Endothelial cell of umbilical vein (primary cell): ENCODE results near the gene ADARB2. TPM values are rescaled to one million over a fixed set of nuclear protein-coding genes. Genes with fewer than 3 reads are reported as not detected.

Experiments used
- BruUV-seq: library from RNA; stranded (reverse); fragments of 400-500 nt; replicated peaks from 2 replicates; lab custom pipeline; 2021; lab: Mats Ljungman, UMichigan
- CTCF ChIA-PET: fragments of 300-600, 350-600 bp; sonication (Branson Sonifier 250); formaldehyde crosslinking; loops from one replicate; lab custom pipeline; 2021; ENCODE audit warnings: antibody characterized with exemption, inconsistent platforms; lab: Charles Lee
- POLR2A ChIA-PET: fragments of 300-600, 350-600 bp; sonication (Branson Sonifier 250); formaldehyde crosslinking; loops from one replicate; lab custom pipeline; 2021; ENCODE audit warnings: antibody characterized with exemption, inconsistent platforms; lab: Charles Lee
- DNase-seq: peaks from one replicate; pipeline ENCODE4 v3.0.0-alpha.2; 2011; ENCODE audit warnings: low read depth, low spot score
- FAIRE-seq: peaks from 2 replicates; lab custom pipeline; 2011; peaks lifted over from hg19 to GRCh38; lab: Jason Lieb, UNC
- H2AFZ ChIP-seq: 2 replicates; pipeline ENCODE4 v1.6.0; 2012; ENCODE audit warnings: low read depth, low read length, control low read depth, inconsistent platforms
- H3K27ac ChIP-seq: 2 replicates; pipeline ENCODE4 v1.5.1; 2011; ENCODE audit warnings: low read depth, mild to moderate bottlenecking, control low read depth, low read length, moderate library complexity; ENCODE audit not compliant: insufficient read depth
- H3K27me3 ChIP-seq, 2 experiments: 2 replicates each; pipeline versions ENCODE4 v1.6.0 to v1.6.1; 2011; ENCODE audit warnings: low read length in 2 of 2, mixed read lengths in 1 of 2; ENCODE audit not compliant: control insufficient read depth in 2 of 2, insufficient read depth in 2 of 2
- H3K36me3 ChIP-seq, 2 experiments: 2 replicates in 1 of 2; 3 replicates in 1 of 2; pipeline ENCODE4 v1.5.1; 2011; ENCODE audit warnings: low read length in 2 of 2, mild to moderate bottlenecking in 1 of 2, moderate library complexity in 1 of 2; ENCODE audit not compliant: control insufficient read depth in 2 of 2, insufficient read depth in 2 of 2; ENCODE audit errors: extremely low read depth in 1 of 2
- H3K4me1 ChIP-seq: 3 replicates; pipeline ENCODE4 v1.5.1; 2011; ENCODE audit warnings: mild to moderate bottlenecking, low read length; ENCODE audit not compliant: control insufficient read depth, insufficient read depth; ENCODE audit errors: extremely low read depth
- H3K4me2 ChIP-seq: 2 replicates; pipeline ENCODE4 v1.6.1; 2011; ENCODE audit warnings: low read length, control low read depth, mixed read lengths; ENCODE audit not compliant: insufficient read depth
- H3K4me3 ChIP-seq, 3 experiments: fragments of 200-600 bp in 1 of 3; sonication (generic), shearing (Covaris generic) in 1 of 3; replicated peaks in 1 of 3; 2 replicates each; pipeline ENCODE4 v1.5.1; 2011 to 2016; ENCODE audit warnings: control low read depth in 3 of 3, low read length in 3 of 3, mild to moderate bottlenecking in 2 of 3, inconsistent platforms in 1 of 3, low read depth in 1 of 3, moderate library complexity in 1 of 3; ENCODE audit not compliant: insufficient read depth in 1 of 3
- H3K79me2 ChIP-seq: 2 replicates; pipeline ENCODE4 v1.6.0; 2012; ENCODE audit warnings: low read length, inconsistent platforms; ENCODE audit not compliant: control insufficient read depth, insufficient read depth
- H3K9ac ChIP-seq: replicated peaks from 2 replicates; pipeline ENCODE3; 2011; ENCODE audit warnings: low read length, control low read depth; ENCODE audit not compliant: insufficient read depth; ENCODE audit errors: extremely low read depth
- H3K9me1 ChIP-seq: replicated peaks from 3 replicates; pipeline ENCODE4 v1.6.0; 2011; ENCODE audit warnings: mild to moderate bottlenecking, low read length; ENCODE audit not compliant: control insufficient read depth, insufficient read depth; ENCODE audit errors: extremely low read depth
- H3K9me3 ChIP-seq: replicated peaks from 2 replicates; pipeline ENCODE4 v1.5.1; 2012; ENCODE audit warnings: low read length, inconsistent platforms; ENCODE audit not compliant: control insufficient read depth, insufficient read depth
- H4K20me1 ChIP-seq: replicated peaks from 2 replicates; pipeline ENCODE3; 2011; ENCODE audit warnings: mild to moderate bottlenecking, low read length; ENCODE audit not compliant: control insufficient read depth, insufficient read depth; ENCODE audit errors: extremely low read depth
- CTCF ChIP-seq, 2 donors: IDR thresholded peaks; 1 replicate in 1 of 2; 2 replicates in 1 of 2; pipeline ENCODE4 v1.5.1; 2011; ENCODE audit warnings: low read length in 2 of 2, mild to moderate bottlenecking in 2 of 2, moderate library complexity in 2 of 2, control low read depth in 1 of 2, inconsistent platforms in 1 of 2, low read depth in 1 of 2; ENCODE audit not compliant: insufficient read depth in 1 of 2; ENCODE audit errors: extremely low read depth in 1 of 2
- EZH2 ChIP-seq: IDR thresholded peaks from 2 replicates; pipeline ENCODE4 v1.6.1; 2012; ENCODE audit warnings: borderline replicate concordance, low read depth, mild to moderate bottlenecking, moderate library complexity, low read length, inconsistent platforms; ENCODE audit not compliant: severe bottlenecking
- FOS ChIP-seq: IDR thresholded peaks from 2 replicates; pipeline ENCODE4 v1.6.1; 2011; ENCODE audit warnings: mild to moderate bottlenecking, low read length, moderate library complexity, borderline replicate concordance; ENCODE audit not compliant: insufficient read depth
- GATA2 ChIP-seq: IDR thresholded peaks from 2 replicates; pipeline ENCODE4 v1.7.0; 2011; ENCODE audit warnings: low read depth, mild to moderate bottlenecking, moderate library complexity, mixed read lengths, low read length; ENCODE audit not compliant: insufficient read length, insufficient read depth
- JUN ChIP-seq: IDR thresholded peaks from 2 replicates; pipeline ENCODE4 v1.6.1; 2011; ENCODE audit warnings: borderline replicate concordance, low read depth; ENCODE audit not compliant: insufficient read length, insufficient read depth
- MAX ChIP-seq: IDR thresholded peaks from 2 replicates; pipeline ENCODE4 v1.6.1; 2011; ENCODE audit not compliant: insufficient read depth, insufficient read length
- MYC ChIP-seq: IDR thresholded peaks from one replicate; pipeline ENCODE4 v1.6.1; 2011; ENCODE audit warnings: mild to moderate bottlenecking, low read depth, low read length
- POLR2A ChIP-seq: IDR thresholded peaks from 2 replicates; pipeline ENCODE4 v1.6.1; 2012; ENCODE audit warnings: low read depth, mild to moderate bottlenecking, control low read depth, low read length
- POLR2AphosphoS5 ChIP-seq: IDR thresholded peaks from 2 replicates; pipeline ENCODE4 v1.6.1; 2012; ENCODE audit warnings: low read depth, mild to moderate bottlenecking, control low read depth, low read length, moderate library complexity; ENCODE audit not compliant: insufficient read depth
- dilution Hi-C: fragments of 300-500 bp; cut with MboI; formaldehyde crosslinking; loops from one replicate; pipeline ENCODE4 v1.15.0; 2019; ENCODE audit warnings: low sequenced_read_pairs; ENCODE audit not compliant: extremely low pct_ligation_motif_present
- intact Hi-C: fragments of 100-400 bp; cut with micrococcal nuclease; formaldehyde crosslinking; loops from one replicate; pipeline ENCODE4 v1.10.0; 2022
- polyA plus RNA-seq, 4 experiments: library from polyadenylated mRNA; depleted of rRNA in 3 of 4; stranded (reverse) in 3 of 4; unstranded in 1 of 4; fragments of >200 nt; gene quantifications; 2 replicates each; pipeline versions ENCODE4 v1.2.1 to v1.2.3, GENCODE V29; 2011 to 2012; ENCODE audit warnings: missing spikeins in 1 of 4
- total RNA-seq: library from RNA; stranded (reverse); gene quantifications from 2 replicates; pipeline ENCODE4 v1.2.3, GENCODE V29; 2021

The ADARB2 gene
- total and polyA plus RNA-seq, 2 donors (not counting 3 experiments of a cell fraction or from before 2014, with no cell fraction given), result not detected

- dilution Hi-C loops, result no loop called here
- TF ChIP-seq MAX (no peak), EZH2 (no peak), CTCF (IDR thresholded peaks at IDR 0.05; ENCODE audit: extremely low read depth in 1 of 2, insufficient read depth in 1 of 2, low read depth in 1 of 2, low read length in 2 of 2) (no peak), POLR2A (no peak), POLR2AphosphoS5 (no peak), GATA2 (no peak), MYC (no peak), FOS (no peak), JUN (no peak)
- POLR2A ChIA-PET, result no interaction called here
Measured at GRCh38 chr10:1369665-1370064, 367.7 kb downstream of the ADARB2 start.

More at GRCh38 chr10:1369665-1370064, 367.7 kb downstream of the ADARB2 start:
- Histone ChIP-seq H3K36me3 (no peaks in the 10 kb centered on the region), H3K9me3 (no peaks in the 10 kb centered on the region), H3K4me1 (no peaks in the 10 kb centered on the region), H3K9ac (no peak overlapping the region), H3K27me3 (no peaks in the 10 kb centered on the region), H3K27ac (no peak overlapping the region), H4K20me1 (no peaks in the 10 kb centered on the region), H3K4me2 (no peak overlapping the region), H3K79me2 (no peaks in the 10 kb centered on the region), H3K4me3 (no peak overlapping the region), H2AFZ (no peak overlapping the region), H3K9me1 (no peaks in the 10 kb centered on the region)
- DNase-seq (no peak), FAIRE-seq (no peak)
- intact Hi-C loops, result no loop called here
- CTCF ChIA-PET, result no interaction called here
- BruUV-seq, result no TSS peak
